GM12873 (cell line): ENCODE data around the gene CFAP410.

Experiments
- TF ChIP-seq, protein P1 (sequence below): IDR thresholded peaks from 2 replicates; pipeline ENCODE4 v1.5.1; 2012; ENCODE audit warnings: low read depth, mild to moderate bottlenecking, moderate library complexity, low read length, control low read depth; ENCODE audit not compliant: insufficient read depth; ENCODE audit errors: missing control alignments

CFAP410 gene

DNA sequence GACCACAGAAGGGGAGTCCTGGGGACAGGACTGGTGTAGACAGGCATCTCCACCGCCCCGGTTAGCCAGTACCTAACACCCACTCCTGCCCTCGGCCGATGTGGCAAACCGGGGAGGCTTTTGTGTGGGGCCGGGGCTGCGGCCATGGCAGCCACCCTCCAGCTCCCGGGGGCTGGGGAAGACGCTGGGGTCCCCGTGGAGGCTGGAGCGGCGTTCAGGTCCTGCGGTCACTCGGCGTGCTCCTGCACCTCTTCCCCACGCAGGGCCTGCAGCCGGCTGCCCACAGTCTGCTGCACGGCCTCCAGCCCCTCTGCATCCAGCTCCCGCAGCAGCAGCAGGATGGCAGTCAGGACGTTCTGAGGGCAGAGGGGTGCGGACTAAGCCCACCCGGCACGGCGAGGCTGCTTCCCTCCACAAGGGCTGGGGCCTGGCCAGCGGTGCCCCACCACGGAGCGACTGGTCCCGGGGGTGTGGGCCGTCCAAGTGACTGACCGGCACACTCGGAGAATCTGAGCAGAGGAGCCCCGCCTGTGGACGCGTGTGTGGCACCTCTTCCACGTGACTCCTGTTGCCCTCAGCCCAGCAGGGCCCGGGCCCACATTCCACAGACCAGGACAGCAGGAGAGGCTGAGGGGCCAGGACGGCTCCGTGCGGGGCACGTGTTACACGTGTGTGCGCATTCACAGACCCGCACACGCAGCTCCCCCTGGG, 9.1 kb downstream of the CFAP410 start:
- TF ChIP-seq, protein P1, sequence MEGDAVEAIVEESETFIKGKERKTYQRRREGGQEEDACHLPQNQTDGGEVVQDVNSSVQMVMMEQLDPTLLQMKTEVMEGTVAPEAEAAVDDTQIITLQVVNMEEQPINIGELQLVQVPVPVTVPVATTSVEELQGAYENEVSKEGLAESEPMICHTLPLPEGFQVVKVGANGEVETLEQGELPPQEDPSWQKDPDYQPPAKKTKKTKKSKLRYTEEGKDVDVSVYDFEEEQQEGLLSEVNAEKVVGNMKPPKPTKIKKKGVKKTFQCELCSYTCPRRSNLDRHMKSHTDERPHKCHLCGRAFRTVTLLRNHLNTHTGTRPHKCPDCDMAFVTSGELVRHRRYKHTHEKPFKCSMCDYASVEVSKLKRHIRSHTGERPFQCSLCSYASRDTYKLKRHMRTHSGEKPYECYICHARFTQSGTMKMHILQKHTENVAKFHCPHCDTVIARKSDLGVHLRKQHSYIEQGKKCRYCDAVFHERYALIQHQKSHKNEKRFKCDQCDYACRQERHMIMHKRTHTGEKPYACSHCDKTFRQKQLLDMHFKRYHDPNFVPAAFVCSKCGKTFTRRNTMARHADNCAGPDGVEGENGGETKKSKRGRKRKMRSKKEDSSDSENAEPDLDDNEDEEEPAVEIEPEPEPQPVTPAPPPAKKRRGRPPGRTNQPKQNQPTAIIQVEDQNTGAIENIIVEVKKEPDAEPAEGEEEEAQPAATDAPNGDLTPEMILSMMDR, result no peak

DNA sequence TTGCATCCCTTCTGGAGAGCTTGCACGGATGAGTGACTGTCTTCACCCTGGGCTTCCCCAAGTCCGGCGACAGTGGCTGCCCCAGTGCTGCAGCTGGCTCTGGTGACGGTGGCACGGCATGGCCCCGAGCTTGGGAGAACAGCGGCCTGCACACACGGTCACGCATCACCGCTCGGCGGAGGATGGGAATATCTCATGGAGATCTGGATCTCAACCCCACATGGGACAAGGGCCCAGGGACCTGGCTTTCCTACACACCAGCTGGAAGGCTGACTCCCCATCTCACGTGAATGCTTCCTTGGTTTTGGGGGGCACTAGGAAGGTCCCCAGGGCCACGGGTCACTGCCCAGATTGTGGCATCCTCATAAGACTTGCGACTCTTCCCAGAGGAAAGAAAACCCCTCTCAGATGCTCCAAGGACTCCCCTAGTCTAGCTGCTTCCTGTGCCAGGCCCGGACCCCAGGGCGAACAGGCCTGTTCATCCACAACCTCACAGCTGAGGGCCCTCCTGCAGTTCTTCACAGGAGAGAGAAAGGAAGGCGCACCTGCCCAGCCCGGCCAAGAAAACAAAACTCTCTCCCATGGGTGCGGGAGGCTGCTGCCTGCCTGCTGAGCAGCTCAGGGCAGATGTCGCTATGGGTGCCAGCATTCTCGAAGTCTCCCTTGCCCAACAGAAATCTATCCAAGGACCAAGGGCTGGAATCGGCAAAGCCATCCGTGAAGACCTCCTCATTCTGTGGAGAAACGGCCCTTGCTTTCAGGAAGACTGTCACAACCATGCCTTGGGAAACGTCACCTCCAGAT, 9.9 kb downstream of the CFAP410 start:
- TF ChIP-seq, protein P1, result no peak

DNA sequence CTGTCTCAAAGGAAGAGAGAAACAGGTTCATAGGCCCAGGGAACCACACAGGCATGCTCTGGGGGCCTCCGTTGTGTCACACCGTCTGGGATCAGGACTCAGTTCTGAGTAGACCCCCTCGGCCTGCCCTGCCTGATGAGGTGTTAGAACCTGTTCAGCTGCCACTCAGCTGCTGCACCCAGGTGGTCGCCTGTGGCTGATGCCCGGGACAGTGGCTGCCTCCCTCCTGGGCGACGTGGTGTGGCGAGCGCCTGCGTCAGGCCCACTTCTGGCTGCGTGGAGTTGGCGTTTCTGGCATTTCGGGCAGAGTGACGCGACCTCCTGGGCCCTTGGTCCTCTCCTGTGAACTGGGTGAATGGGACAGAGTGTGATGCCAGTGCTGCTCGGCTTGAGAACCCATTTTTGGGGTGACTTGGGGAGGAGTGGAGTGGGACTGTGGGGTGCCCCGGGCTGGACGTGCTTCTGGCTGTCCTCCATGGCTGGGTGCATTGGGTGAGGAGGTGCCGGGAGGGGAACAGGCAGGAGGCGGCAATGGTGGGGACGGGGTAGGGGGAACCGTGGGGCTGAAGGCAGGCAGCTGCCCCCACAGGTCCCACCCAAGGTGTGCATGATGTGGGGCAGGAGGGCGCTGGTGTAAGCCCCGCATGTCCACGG, 10.8 kb downstream of the CFAP410 start:
- TF ChIP-seq, protein P1, result no peak

DNA sequence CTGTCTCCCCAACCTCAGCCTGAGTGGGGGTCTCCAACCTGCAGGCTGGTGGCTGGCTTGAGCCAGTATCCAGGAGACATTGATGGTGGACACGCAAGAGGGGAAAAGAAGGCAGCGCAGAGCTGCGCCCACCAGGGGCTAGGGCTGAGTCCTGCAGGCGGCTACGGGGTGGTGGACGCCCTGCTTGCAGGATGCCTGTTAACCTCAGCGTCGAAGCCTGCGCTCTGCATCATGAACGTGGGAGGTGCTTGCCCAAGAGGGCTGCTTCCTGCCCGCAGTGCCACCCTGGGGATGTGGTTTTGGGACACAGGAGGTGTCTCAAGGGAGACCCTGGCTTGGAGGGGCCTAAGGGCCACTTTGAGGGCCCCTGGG, 11.6 kb downstream of the CFAP410 start:
- TF ChIP-seq, protein P1, result no peak

DNA sequence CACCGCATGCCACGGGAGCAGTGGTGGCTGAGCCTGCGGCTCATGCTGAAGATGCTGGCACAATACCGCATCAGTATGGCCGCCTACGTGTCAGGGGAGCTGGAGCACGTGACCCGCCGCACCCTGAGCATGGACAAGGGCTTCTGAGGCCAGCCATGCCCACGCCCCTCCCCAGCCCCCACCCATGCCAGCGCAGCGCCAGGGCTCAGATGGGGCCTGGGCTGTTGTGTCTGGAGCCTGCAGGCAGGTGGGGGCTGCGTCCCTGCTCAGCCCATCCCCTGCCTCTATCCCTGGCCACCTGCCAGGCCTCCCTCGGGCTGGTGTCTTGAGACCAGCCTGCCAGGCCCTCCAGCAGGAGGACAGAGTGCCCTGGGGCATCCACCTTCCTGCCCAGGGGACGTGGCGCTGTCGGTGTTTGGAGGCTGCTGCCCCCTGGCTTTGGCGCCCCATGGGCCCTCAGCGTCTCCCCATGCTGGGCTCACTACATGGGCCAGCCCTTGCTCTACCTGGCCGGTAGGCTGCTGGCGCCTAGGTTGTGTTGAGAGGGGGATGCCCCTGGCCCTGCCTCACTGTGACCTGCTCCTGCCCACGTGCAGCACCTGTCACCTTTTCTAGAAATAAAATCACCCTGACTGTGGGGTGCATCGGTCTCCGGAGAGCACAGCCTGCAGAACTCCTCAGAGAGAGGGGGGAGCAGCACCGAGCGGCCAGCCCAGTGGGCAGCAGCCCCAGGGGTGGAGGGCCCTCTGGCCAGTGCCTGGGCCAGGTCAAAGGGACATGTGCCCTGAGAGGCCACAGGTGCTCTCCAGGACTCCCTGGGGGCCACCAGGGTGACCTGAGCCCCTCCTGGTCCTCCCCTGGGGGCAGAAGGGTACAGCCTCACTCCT, 12.2 kb downstream of the CFAP410 start:
- TF ChIP-seq, protein P1, result no peak

DNA sequence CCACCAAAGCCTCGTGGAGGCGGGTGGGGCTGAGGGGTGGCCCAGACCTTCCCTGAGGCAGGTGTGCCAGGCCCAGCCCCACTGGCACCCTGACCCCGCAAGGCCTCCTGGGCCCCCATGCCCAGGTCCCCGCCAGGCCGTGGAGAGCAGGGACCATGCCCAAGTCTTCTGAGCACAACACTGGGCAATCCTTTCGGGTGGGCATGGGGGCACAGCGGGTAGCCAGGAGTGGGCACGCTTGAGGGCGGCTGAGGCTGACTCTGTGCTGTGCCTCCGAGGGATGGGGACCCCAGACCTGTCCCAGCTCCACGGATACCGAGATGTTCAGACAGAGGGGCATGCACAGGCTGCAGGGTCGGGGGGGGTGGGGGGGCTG, 12.9 kb downstream of the CFAP410 start:
- TF ChIP-seq, protein P1, result no peak
